Raji (cell line): ENCODE measurements around the gene ARF6.

Experiments used
- POLR2A ChIP-seq: IDR thresholded peaks from 2 replicates; pipeline ENCODE4 v1.6.1; 2011; ENCODE audit warnings: low read depth, low read length, control low read depth; ENCODE audit not compliant: insufficient read depth

ARF6 gene

DNA sequence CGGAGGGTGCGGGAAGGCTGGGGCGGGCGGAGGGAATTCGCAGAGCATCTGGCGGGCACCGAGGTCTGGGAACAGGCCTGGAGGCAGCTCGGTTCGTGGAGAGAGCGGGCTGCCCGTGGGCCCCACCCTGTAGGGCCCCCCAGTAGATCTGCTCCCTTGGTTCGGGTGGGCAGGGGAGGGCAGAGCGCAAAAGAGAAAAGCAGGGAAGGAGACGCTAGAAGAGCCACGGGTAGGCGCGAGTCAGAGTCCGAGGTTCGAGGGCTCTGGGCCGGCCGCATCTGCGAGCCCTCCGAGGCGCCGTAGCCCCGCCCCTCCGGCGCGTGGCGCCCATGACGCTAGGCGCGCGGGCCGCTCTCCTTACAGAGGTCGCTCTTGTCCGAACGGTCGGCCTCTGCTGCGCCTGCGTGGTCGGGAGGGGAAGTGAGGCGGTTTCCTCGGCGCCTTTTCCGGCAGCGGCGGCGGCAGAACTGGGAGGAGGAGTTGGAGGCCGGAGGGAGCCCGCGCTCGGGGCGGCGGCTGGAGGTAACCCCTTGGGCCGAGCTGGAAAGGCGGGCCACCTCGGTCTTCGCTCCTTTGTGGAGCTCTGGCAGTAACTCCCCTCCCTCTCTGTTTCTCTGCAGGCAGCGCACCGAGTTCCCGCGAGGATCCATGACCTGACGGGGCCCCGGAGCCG, at the start of gene ARF6:
TSS of gene ARF6 (plus strand) at position 447 of the 673 bp plus-strand sequence. CDS start 655 bp downstream, outside the sequence.
- peak; percentile 94 for TF ChIP-seq POLR2A

DNA sequence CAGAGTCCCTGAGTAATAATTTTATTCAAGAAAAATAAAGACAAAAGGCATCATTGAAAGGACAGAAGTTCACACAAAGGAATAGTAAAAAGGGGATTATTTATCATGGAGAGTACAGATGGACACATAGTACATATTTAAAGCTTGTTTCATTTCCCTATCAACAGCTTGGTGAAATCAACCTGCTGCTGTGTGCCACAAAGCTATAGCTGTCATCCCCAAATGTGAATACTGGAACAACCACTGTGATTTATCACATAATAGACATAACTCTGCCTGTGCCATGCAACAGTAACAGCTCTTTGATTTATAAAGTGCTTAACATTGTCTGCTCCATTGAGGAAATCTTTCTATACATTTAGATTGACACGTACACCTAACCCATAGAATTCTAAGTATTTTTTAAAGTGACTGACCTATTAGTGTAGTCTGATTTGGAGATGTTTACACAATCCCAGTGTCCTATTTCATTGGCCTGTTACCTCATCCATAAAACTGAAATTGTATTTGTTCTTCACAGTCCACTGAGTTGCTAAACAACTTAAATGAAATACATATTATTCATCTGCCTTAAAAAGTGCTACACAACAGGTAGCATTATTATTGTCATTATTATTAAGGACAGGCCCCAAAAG, 43.6 kb upstream of the ARF6 start:
- no peak for TF ChIP-seq POLR2A

GRCh38 chr14:49851813-49852212, 41.1 kb upstream of the ARF6 start:
- no peak for TF ChIP-seq POLR2A

GRCh38 chr14:49852301-49853157, 40.4 kb upstream of the ARF6 start, which contains the start of gene NEMF:
Gene NEMF, minus strand, starts transcription at chr14:49852788. Its CDS starts 35 bp downstream, at chr14:49852753.
- TF ChIP-seq POLR2A: peak; percentile 92

DNA sequence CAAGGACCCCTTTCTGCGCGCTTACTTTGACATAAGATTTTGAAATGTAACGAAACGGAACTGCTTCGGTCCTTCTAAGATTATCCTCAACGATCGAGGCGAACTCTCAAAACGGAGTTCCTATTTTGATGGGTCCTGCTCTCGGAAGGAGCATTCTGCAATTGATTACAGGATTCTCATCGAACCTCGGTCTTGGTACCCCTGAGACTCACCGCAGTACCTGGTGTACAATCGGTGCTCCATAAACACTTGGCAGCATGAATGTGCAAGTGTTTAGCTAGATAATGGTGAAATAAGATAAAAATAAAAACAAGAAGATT, 39.8 kb upstream of the ARF6 start:
- no peak for TF ChIP-seq POLR2A

- 0 out of 2 replicates have a peak, but pooled peaks have one; percentile 33 for TF ChIP-seq POLR2A
These were observed 39.1 kb upstream of the ARF6 start for GRCh38 chr14:49853572-49854375.

- TF ChIP-seq POLR2A: no peak
These were observed 35.4 kb upstream of the ARF6 start for GRCh38 chr14:49857427-49858003.

DNA sequence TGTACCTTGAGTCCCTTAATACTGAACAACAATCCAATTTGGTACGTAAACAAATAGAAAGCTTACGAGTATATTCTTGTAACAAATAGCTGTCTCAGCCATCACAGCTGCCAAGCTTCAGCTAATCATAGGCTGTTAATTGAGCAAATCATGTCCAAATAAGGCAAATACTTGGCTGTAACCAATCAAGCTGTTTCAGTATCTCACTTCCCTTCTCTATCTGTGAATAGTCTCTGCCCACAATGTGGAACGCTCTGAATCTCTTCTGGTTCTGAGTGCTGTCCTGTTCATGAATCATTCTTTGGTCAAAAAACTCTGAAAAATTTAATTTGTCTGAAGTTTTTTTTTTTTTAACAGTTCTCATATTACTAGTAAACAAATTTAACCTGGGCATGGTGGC, 34.5 kb upstream of the ARF6 start:
- TF ChIP-seq POLR2A: 0 out of 2 replicates have a peak, but pooled peaks have one; percentile 40

DNA sequence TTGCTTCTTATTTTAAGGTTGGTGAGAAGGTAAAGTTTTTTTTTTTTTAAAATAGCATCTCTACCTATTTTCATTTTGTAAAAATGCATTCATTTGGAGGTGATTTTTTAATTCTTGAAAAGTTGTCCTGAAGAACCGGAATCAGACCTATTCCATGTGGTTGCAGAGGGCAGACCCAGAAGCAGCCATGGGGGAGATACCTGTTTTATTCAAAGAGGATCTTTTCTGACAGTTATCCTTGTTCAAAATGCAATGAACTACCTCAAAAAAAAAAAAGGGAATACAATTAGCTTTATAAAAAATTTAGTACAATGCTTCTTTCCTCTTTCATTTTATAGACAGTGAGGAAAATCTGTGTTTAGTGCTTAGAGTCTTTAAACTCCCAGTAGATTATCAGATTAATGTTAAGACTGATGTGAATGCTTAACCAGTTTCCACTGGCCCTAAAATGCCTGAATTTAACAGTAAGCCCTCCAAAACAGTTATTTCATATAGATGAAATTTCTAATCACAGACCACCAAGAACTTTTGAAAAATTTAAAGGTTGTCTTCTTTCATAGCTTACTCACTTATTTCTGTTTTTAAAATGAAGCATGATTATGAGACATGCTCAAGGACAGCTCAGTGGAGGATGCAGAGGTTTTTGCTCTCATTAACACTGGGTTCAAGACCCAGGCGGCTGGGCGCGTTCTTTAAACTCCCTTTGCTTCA, 31.7 kb upstream of the ARF6 start:
- no peak for TF ChIP-seq POLR2A

GRCh38 chr14:49861699-49862088, 31.2 kb upstream of the ARF6 start:
- TF ChIP-seq POLR2A: peak; percentile 63

GRCh38 chr14:49862089-49862673, 30.7 kb upstream of the ARF6 start:
- TF ChIP-seq POLR2A: no peak

GRCh38 chr14:49863487-49864281, 29.2 kb upstream of the ARF6 start:
- no peak for TF ChIP-seq POLR2A

GRCh38 chr14:49865431-49865859, 27.4 kb upstream of the ARF6 start:
- TF ChIP-seq POLR2A: 0 out of 2 replicates have a peak, but pooled peaks have one; percentile 13
